HepG2 (cell line): ENCODE data around the gene ATP2C2. TPM values are rescaled to one million over a fixed set of nuclear protein-coding genes. Genes with fewer than 3 reads are reported as not detected.

Source experiments
- ATAC-seq: fragments of 200-7000 bp; cut with Tn5 transposase; 3 replicates; pipeline ENCODE4 v1.9.1; 2020; ENCODE audit warnings: mild to moderate bottlenecking, moderate library complexity
- BruUV-seq: library from RNA; stranded (reverse); fragments of 400-500 nt; replicated peaks from 2 replicates; lab custom pipeline; 2021; lab: Mats Ljungman, UMichigan
- CTCF ChIA-PET: fragments of 300-600 bp; formaldehyde crosslinking; extraction: SDS; loops from one replicate; lab custom pipeline; 2021; ENCODE audit warnings: low total read pairs, inconsistent platforms, low intra/inter-chr PET ratio; lab: Yijun Ruan, JAX
- POLR2A ChIA-PET: fragments of 350-600 bp; sonication (Branson Sonifier 250); formaldehyde crosslinking; loops from one replicate; lab custom pipeline; 2020; ENCODE audit warnings: antibody characterized with exemption, inconsistent platforms; lab: Yijun Ruan, JAX
- DNase-seq: peaks from one replicate; pipeline ENCODE4 v3.0.0-alpha.2; 2015; ENCODE audit warnings: low spot score
- FAIRE-seq: peaks from 3 replicates; lab custom pipeline; 2011; peaks lifted over from hg19 to GRCh38; lab: Jason Lieb, UNC
- H2AFZ ChIP-seq: one replicate; pipeline ENCODE4 v1.6.1; 2011; ENCODE audit warnings: low read length, inconsistent platforms
- H3K27ac ChIP-seq: fragments of 300-600 bp; 3 replicates; pipeline ENCODE4 v1.8.0; 2011; ENCODE audit warnings: mixed run types, mild to moderate bottlenecking, mixed read lengths, low read length, inconsistent platforms; ENCODE audit not compliant: insufficient read depth; ENCODE audit errors: extremely low read length
- H3K27me3 ChIP-seq, 2 experiments: fragments of 200-600 bp in 1 of 2; 2 replicates in 1 of 2; 3 replicates in 1 of 2; pipeline versions ENCODE4 v1.6.0 to v1.8.0; 2011; ENCODE audit warnings: low read length in 2 of 2, mild to moderate bottlenecking in 2 of 2, moderate library complexity in 2 of 2, inconsistent platforms in 1 of 2; ENCODE audit not compliant: insufficient read depth in 2 of 2, control insufficient read depth in 1 of 2
- H3K36me3 ChIP-seq, 2 experiments: fragments of 200-600 bp in 1 of 2; replicated peaks in 1 of 2; 2 replicates in 1 of 2; 3 replicates in 1 of 2; pipeline versions ENCODE4 v1.5.1 to v1.8.0; 2011; ENCODE audit warnings: low read length in 2 of 2, inconsistent platforms in 1 of 2; ENCODE audit not compliant: insufficient read depth in 2 of 2, control insufficient read depth in 1 of 2
- H3K4me1 ChIP-seq: 2 replicates; pipeline ENCODE4 v1.5.1; 2012; ENCODE audit warnings: low read length, inconsistent platforms; ENCODE audit not compliant: insufficient read depth
- H3K4me2 ChIP-seq: 2 replicates; pipeline ENCODE4 v1.6.0; 2011; ENCODE audit warnings: low read depth, low read length, inconsistent platforms
- H3K4me3 ChIP-seq, 3 experiments: fragments of 200-600 bp in 1 of 3; sonication (generic), shearing (Covaris generic) in 1 of 3; replicated peaks in 1 of 3; 2 replicates each; pipeline ENCODE4 v1.5.1; 2011 to 2016; ENCODE audit warnings: low read length in 3 of 3, inconsistent platforms in 2 of 3, low read depth in 2 of 3, mild to moderate bottlenecking in 2 of 3, control low read depth in 1 of 3, mixed read lengths in 1 of 3; ENCODE audit not compliant: insufficient read depth in 1 of 3
- H3K79me2 ChIP-seq: one replicate; pipeline ENCODE4 v1.6.1; 2011; ENCODE audit warnings: low read length, inconsistent platforms; ENCODE audit not compliant: insufficient read depth
- H3K9ac ChIP-seq: 2 replicates; pipeline ENCODE4 v1.6.0; 2011; ENCODE audit warnings: mild to moderate bottlenecking, low read depth, low read length, inconsistent platforms; ENCODE audit not compliant: insufficient read depth
- H3K9me3 ChIP-seq: 2 replicates; pipeline ENCODE4 v1.5.1; 2012; ENCODE audit warnings: mild to moderate bottlenecking, low read length
- H4K20me1 ChIP-seq: 2 replicates; pipeline ENCODE4 v1.6.0; 2011; ENCODE audit warnings: inconsistent platforms, mild to moderate bottlenecking, low read length, moderate library complexity; ENCODE audit not compliant: insufficient read depth
- CHD4 ChIP-seq: fragments of 200-600 bp; sonication (generic); IDR thresholded peaks from 2 replicates; pipeline ENCODE4 v1.7.0; 2017; ENCODE audit warnings: mild to moderate bottlenecking, low read length, borderline replicate concordance
- DMAP1 ChIP-seq: IDR thresholded peaks from 2 replicates; pipeline ENCODE4 v1.6.1; 2016
- EP300 ChIP-seq, 3 experiments: sonication (generic) in 1 of 3; formaldehyde crosslinking in 1 of 3; IDR thresholded peaks; 2 replicates each; pipeline versions ENCODE4 v1.5.1 to v1.6.1; 2011 to 2020; ENCODE audit warnings: low read depth in 2 of 3, low read length in 2 of 3, borderline replicate concordance in 1 of 3, improper control_type of control experiment in 1 of 3, mild to moderate bottlenecking in 1 of 3, missing genetic modification reagents in 1 of 3, moderate library complexity in 1 of 3
- HOXA3 ChIP-seq: sonication (generic); formaldehyde crosslinking; IDR thresholded peaks from 2 replicates; pipeline ENCODE4 v1.5.0; 2020; ENCODE audit warnings: missing genetic modification reagents
- MED1 ChIP-seq: sonication (generic); formaldehyde crosslinking; IDR thresholded peaks from 2 replicates; pipeline ENCODE4 v1.4.0; 2020; ENCODE audit warnings: missing genetic modification reagents
- MIXL1 ChIP-seq: IDR thresholded peaks from 2 replicates; pipeline ENCODE4 v1.6.1; 2016
- NFE2L2 ChIP-seq: fragments of 150-350 bp; IDR thresholded peaks from 2 replicates; pipeline ENCODE4 v1.6.1; 2014; ENCODE audit warnings: low read length
- NR2F6 ChIP-seq, 2 experiments: IDR thresholded peaks; 2 replicates each; pipeline ENCODE4 v1.6.1; 2016; ENCODE audit warnings: antibody characterized with exemption in 1 of 2, mild to moderate bottlenecking in 1 of 2
- PCBP1 ChIP-seq: fragments of 200-400 bp; formaldehyde crosslinking; IDR thresholded peaks from 2 replicates; pipeline ENCODE4 v1.6.1; 2017; ENCODE audit warnings: mild to moderate bottlenecking, low read depth, low read length, borderline replicate concordance
- RXRA ChIP-seq: sonication (generic); formaldehyde crosslinking; IDR thresholded peaks from 2 replicates; pipeline ENCODE4 v1.5.1; 2020; ENCODE audit warnings: missing genetic modification reagents
- SALL1 ChIP-seq: sonication (generic); formaldehyde crosslinking; IDR thresholded peaks from 2 replicates; pipeline ENCODE4 v1.8.0; 2022; ENCODE audit warnings: mild to moderate bottlenecking, missing genetic modification reagents
- SAP130 ChIP-seq: IDR thresholded peaks from 2 replicates; pipeline ENCODE4 v1.6.1; 2016; ENCODE audit warnings: low read depth
- U2AF2 ChIP-seq: fragments of 200-400 bp; formaldehyde crosslinking; IDR thresholded peaks from 2 replicates; pipeline ENCODE4 v1.6.1; 2017; ENCODE audit warnings: low read depth, mild to moderate bottlenecking, low read length
- ZFP37 ChIP-seq: sonication (generic); formaldehyde crosslinking; IDR thresholded peaks from 2 replicates; pipeline ENCODE4 v1.4.0; 2020; ENCODE audit warnings: missing genetic modification reagents, borderline replicate concordance
- ZFY ChIP-seq: sonication (generic); formaldehyde crosslinking; IDR thresholded peaks from 2 replicates; pipeline ENCODE4 v1.4.0; 2020; ENCODE audit warnings: missing genetic modification reagents
- ZNF773 ChIP-seq: sonication (generic); formaldehyde crosslinking; IDR thresholded peaks from 2 replicates; pipeline ENCODE4 v1.4.0; 2020; ENCODE audit warnings: missing genetic modification reagents, borderline replicate concordance
- WGBS: methylation state at CpG from one replicate; pipeline ENCODE4 v1.1.6; 2017; ENCODE audit warnings: low lambda C conversion rate; 5-methylcytosine and 5-hydroxymethylcytosine counted together
- in situ Hi-C: cut with HindIII; loops from 2 replicates; pipeline ENCODE4 v1.10.0; 2017; ENCODE audit warnings: low pct_unique_long_range_greater_than_20kb; ENCODE audit not compliant: extremely low pct_ligation_motif_present
- intact Hi-C: fragments of 100-400 bp; cut with micrococcal nuclease; formaldehyde crosslinking; loops from one replicate; pipeline ENCODE4 v1.10.0; 2022; ENCODE audit not compliant: unreplicated experiment
- polyA plus RNA-seq, 8 experiments: library from polyadenylated mRNA; depleted of rRNA in 3 of 8; stranded (reverse) in 7 of 8; unstranded in 1 of 8; fragments of >200 nt; fragmentation: Illumina TruSeq in 4 of 8; extraction: Trizol in 4 of 8; gene quantifications; 2 replicates each; pipeline versions ENCODE4 v1.2.1 to v1.2.3, GENCODE V29; 2011 to 2016; ENCODE audit warnings: low read depth in 4 of 8, missing spikeins in 1 of 8, mixed read lengths in 1 of 8; ENCODE audit not compliant: insufficient read depth in 1 of 8
- total RNA-seq, 5 experiments: library from RNA; depleted of rRNA; stranded (reverse); fragments of >200 nt; fragmentation: Illumina TruSeq; extraction: Trizol; gene quantifications; 2 replicates each; pipeline ENCODE4 v1.2.3, GENCODE V29; 2016; ENCODE audit warnings: low read depth in 1 of 5
- TF ChIP-seq, protein P1 (sequence below): sonication (generic); formaldehyde crosslinking; IDR thresholded peaks from 2 replicates; pipeline ENCODE4 v1.4.0; 2020; ENCODE audit warnings: missing genetic modification reagents, borderline replicate concordance
- TF ChIP-seq, protein P2 (sequence below): sonication (generic); formaldehyde crosslinking; IDR thresholded peaks from 2 replicates; pipeline ENCODE4 v1.5.1; 2020; ENCODE audit warnings: missing genetic modification reagents, mild to moderate bottlenecking, borderline replicate concordance

The ATP2C2 gene
- total and polyA plus RNA-seq, 2 of the 13 experiments (the other 11 are each of a cell fraction or from before 2014, with no cell fraction given) = 0.07 TPM; not detected in 1

DNA sequence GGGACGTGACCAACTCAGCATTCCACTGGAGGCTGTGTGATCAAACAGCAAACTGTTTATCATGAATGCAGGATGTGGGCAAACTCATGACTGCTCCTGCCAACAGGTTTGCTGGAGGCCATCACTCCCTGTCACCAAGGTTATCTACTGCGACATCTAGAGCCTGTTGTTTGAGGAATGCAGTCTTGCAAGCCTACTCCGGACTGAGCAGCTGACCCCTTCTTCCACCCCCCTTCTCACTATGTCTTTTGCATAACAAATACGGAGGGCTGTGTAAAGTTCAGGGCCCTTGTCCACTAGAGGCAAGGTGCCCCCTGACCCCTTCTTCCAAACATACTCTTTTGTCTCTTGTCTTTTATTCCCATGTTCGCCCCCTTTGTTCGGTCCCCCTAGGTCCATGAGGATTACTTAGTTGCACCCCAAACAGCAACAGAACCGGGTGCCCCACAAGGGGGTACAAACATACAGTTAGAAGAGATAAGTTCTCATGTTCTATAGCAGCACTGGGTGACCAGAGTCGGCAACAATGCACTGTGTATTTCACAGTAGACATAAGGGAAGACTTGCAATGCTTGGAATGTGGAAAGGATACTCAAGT lies 107.4 kb downstream of the ATP2C2 start:
- H3K4me2 ChIP-seq = no peak overlapping the region
- TF ChIP-seq NR2F6 (IDR thresholded peaks at IDR 0.05) = peak; percentile 73
- TF ChIP-seq NR2F6 (CRISPR knock-in tag; IDR thresholded peaks at IDR 0.05) = peak; percentile 50; the same call in 1 of the 2 replicates
- 0 out of 2 replicates have a peak, but pooled peaks have one; percentile 23 for TF ChIP-seq ZNF773 (CRISPR knock-in tag)
- no peak for TF ChIP-seq MIXL1 (CRISPR knock-in tag)
- no peak for TF ChIP-seq NFE2L2
- 0 out of 2 replicates have a peak, but pooled peaks have one; percentile 37 for TF ChIP-seq MED1 (CRISPR knock-in tag)
- no peak for TF ChIP-seq DMAP1
- peak; percentile 44; the same call in 1 of the 2 replicates for TF ChIP-seq HOXA3 (CRISPR knock-in tag)
- TF ChIP-seq, protein P1, sequence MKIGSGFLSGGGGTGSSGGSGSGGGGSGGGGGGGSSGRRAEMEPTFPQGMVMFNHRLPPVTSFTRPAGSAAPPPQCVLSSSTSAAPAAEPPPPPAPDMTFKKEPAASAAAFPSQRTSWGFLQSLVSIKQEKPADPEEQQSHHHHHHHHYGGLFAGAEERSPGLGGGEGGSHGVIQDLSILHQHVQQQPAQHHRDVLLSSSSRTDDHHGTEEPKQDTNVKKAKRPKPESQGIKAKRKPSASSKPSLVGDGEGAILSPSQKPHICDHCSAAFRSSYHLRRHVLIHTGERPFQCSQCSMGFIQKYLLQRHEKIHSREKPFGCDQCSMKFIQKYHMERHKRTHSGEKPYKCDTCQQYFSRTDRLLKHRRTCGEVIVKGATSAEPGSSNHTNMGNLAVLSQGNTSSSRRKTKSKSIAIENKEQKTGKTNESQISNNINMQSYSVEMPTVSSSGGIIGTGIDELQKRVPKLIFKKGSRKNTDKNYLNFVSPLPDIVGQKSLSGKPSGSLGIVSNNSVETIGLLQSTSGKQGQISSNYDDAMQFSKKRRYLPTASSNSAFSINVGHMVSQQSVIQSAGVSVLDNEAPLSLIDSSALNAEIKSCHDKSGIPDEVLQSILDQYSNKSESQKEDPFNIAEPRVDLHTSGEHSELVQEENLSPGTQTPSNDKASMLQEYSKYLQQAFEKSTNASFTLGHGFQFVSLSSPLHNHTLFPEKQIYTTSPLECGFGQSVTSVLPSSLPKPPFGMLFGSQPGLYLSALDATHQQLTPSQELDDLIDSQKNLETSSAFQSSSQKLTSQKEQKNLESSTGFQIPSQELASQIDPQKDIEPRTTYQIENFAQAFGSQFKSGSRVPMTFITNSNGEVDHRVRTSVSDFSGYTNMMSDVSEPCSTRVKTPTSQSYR = peak; percentile 46; the same call in 1 of the 2 replicates
- 0 out of 2 replicates have a peak, but pooled peaks have one; percentile 54 for TF ChIP-seq ZFP37
- TF ChIP-seq, protein P2, sequence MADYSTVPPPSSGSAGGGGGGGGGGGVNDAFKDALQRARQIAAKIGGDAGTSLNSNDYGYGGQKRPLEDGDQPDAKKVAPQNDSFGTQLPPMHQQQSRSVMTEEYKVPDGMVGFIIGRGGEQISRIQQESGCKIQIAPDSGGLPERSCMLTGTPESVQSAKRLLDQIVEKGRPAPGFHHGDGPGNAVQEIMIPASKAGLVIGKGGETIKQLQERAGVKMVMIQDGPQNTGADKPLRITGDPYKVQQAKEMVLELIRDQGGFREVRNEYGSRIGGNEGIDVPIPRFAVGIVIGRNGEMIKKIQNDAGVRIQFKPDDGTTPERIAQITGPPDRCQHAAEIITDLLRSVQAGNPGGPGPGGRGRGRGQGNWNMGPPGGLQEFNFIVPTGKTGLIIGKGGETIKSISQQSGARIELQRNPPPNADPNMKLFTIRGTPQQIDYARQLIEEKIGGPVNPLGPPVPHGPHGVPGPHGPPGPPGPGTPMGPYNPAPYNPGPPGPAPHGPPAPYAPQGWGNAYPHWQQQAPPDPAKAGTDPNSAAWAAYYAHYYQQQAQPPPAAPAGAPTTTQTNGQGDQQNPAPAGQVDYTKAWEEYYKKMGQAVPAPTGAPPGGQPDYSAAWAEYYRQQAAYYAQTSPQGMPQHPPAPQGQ (CRISPR knock-in tag) = no peak
- 0 out of 4 replicates have a peak, but pooled peaks of 1 of the 2 experiments have one; percentile 17 for TF ChIP-seq EP300 (IDR thresholded peaks at IDR 0.05; ENCODE audit: low read depth in 2 of 2, low read length in 2 of 2)
- TF ChIP-seq EP300 (CRISPR knock-in tag; IDR thresholded peaks at IDR 0.05; ENCODE audit: borderline replicate concordance) = no peak
- no peak for TF ChIP-seq PCBP1
- peak; percentile 19; the same call in 1 of the 2 replicates for TF ChIP-seq SAP130
- TF ChIP-seq CHD4 = no peak
- no peak for TF ChIP-seq U2AF2
- 0 out of 2 replicates have a peak, but pooled peaks have one; percentile 24 for TF ChIP-seq ZFY (CRISPR knock-in tag)
- peak; percentile 43; the same call in 1 of the 2 replicates for TF ChIP-seq RXRA (CRISPR knock-in tag)
- TF ChIP-seq SALL1 (CRISPR knock-in tag) = peak; percentile 48; the same call in 1 of the 2 replicates

More for the DNA sequence above, 107.4 kb downstream of the ATP2C2 start:
- no peak overlapping the region for H3K4me3 ChIP-seq
- DNase-seq = peak; percentile 52
- H3K9ac ChIP-seq = no peak overlapping the region
- peak; percentile 80 for FAIRE-seq
- 33% methylated on average over 8 of the region's 8 CpGs for WGBS
- POLR2A ChIA-PET = no interaction called here
- in situ Hi-C loops (no loop called here), intact Hi-C loops (no loop called here)
- 0 out of 2 replicates have a peak, but pooled peaks cover 3% of the 10 kb centered on the region for H3K9me3 ChIP-seq
- no peaks in the 10 kb centered on the region for H3K27me3 ChIP-seq
- H3K79me2 ChIP-seq = no peaks in the 10 kb centered on the region
- CTCF ChIA-PET = no interaction called here
- H3K4me1 ChIP-seq = peaks cover 10% of the 10 kb centered on the region; the same call in 1 of the 2 replicates
- peak; percentile 60 for ATAC-seq
- peaks cover 2 to 3% of the 10 kb centered on the region in 2 experiments; a peak in 2 of 5 replicates for H3K36me3 ChIP-seq
- BruUV-seq = no TSS peak
- H4K20me1 ChIP-seq = no peaks in the 10 kb centered on the region
- no peak overlapping the region for H2AFZ ChIP-seq
- H3K27ac ChIP-seq = no peak overlapping the region
